HEK293 (cell line): ENCODE results near the gene NDOR1.
"Not testable (repeated sequence)": the region's sequence is repeated elsewhere in the genome, so short reads cannot be mapped to it uniquely, and the experiment has no call there.

Source experiments
- CTCF ChIA-PET: fragments of 350-600 bp; formaldehyde crosslinking; extraction: SDS; loops from one replicate; lab custom pipeline; 2021; ENCODE audit warnings: antibody characterized with exemption; lab: Yijun Ruan, JAX
- POLR2A ChIA-PET: fragments of 300-600 bp; formaldehyde crosslinking; extraction: SDS; loops from one replicate; lab custom pipeline; 2020; ENCODE audit warnings: antibody characterized with exemption, inconsistent platforms; lab: Yijun Ruan, JAX
- H3K27ac ChIP-seq: fragments of 200-500 bp; sonication (Bioruptor generic); 2 replicates; pipeline ENCODE4 v1.5.1; 2014; ENCODE audit warnings: low read depth, low read length, control low read depth, inconsistent platforms; ENCODE audit errors: extremely low read depth
- H3K36me3 ChIP-seq, 2 experiments: fragments of 200-500 bp in 1 of 2; sonication (Bioruptor generic) in 1 of 2; 1 replicate in 1 of 2; 2 replicates in 1 of 2; pipeline ENCODE4 v1.5.1; 2014 to 2017; ENCODE audit warnings: inconsistent platforms in 2 of 2, low read length in 2 of 2; ENCODE audit not compliant: control insufficient read depth in 2 of 2, insufficient read depth in 1 of 2
- H3K4me1 ChIP-seq: fragments of 200-500 bp; sonication (Bioruptor generic); 2 replicates; pipeline ENCODE4 v1.5.1; 2014; ENCODE audit warnings: mild to moderate bottlenecking, low read length, inconsistent platforms; ENCODE audit not compliant: control insufficient read depth, insufficient read depth
- H3K4me3 ChIP-seq: 2 replicates; pipeline ENCODE4 v1.5.1; 2011; ENCODE audit warnings: low read depth, mild to moderate bottlenecking, control low read depth, low read length, moderate library complexity
- H3K9me3 ChIP-seq: fragments of 200-500 bp; sonication (Bioruptor generic); 2 replicates; pipeline ENCODE4 v1.5.1; 2014; ENCODE audit warnings: low read depth, low read length, inconsistent platforms; ENCODE audit not compliant: control insufficient read depth, insufficient read depth
- CTCF ChIP-seq: fragments of 450-650 bp; formaldehyde crosslinking; IDR thresholded peaks from 2 replicates; pipeline ENCODE4 v1.5.1; 2016; ENCODE audit warnings: missing biosample characterization, missing genetic modification characterization
- HOXD13 ChIP-seq: sonication (generic); formaldehyde crosslinking; IDR thresholded peaks from 2 replicates; pipeline ENCODE4 v1.8.0; 2022; ENCODE audit warnings: missing genetic modification reagents, borderline replicate concordance
- IKZF3 ChIP-seq: fragments of 450-650 bp; IDR thresholded peaks from 2 replicates; pipeline ENCODE4 v1.5.0; 2018; ENCODE audit warnings: missing biosample characterization, mild to moderate bottlenecking, missing genetic modification characterization, moderate library complexity
- KLF1 ChIP-seq: fragments of 450-650 bp; formaldehyde crosslinking; IDR thresholded peaks from 2 replicates; pipeline ENCODE4 v1.5.1; 2016; ENCODE audit warnings: missing biosample characterization, missing genetic modification characterization
- KLF17 ChIP-seq: fragments of 450-650 bp; formaldehyde crosslinking; IDR thresholded peaks from 2 replicates; pipeline ENCODE4 v1.5.1; 2016; ENCODE audit warnings: missing biosample characterization, missing genetic modification characterization
- KLF8 ChIP-seq: fragments of 450-650 bp; formaldehyde crosslinking; IDR thresholded peaks from 2 replicates; pipeline ENCODE4 v1.5.1; 2016; ENCODE audit warnings: missing biosample characterization, missing genetic modification characterization
- OSR2 ChIP-seq: fragments of 450-650 bp; formaldehyde crosslinking; IDR thresholded peaks from 2 replicates; pipeline ENCODE4 v1.5.1; 2016; ENCODE audit warnings: missing biosample characterization, missing genetic modification characterization
- PRDM1 ChIP-seq: fragments of 450-650 bp; formaldehyde crosslinking; IDR thresholded peaks from 2 replicates; pipeline ENCODE4; 2016; ENCODE audit warnings: missing biosample characterization, missing genetic modification characterization
- PRDM6 ChIP-seq: fragments of 450-650 bp; formaldehyde crosslinking; IDR thresholded peaks from 2 replicates; pipeline ENCODE4 v1.5.1; 2017; ENCODE audit warnings: missing biosample characterization, missing genetic modification characterization
- WT1 ChIP-seq: fragments of 450-650 bp; formaldehyde crosslinking; IDR thresholded peaks from 2 replicates; pipeline ENCODE4 v1.5.1; 2016; ENCODE audit warnings: missing biosample characterization, missing genetic modification characterization
- ZBTB8A ChIP-seq: fragments of 450-650 bp; formaldehyde crosslinking; IDR thresholded peaks from 2 replicates; pipeline ENCODE4 v1.5.1; 2016; ENCODE audit warnings: missing biosample characterization, missing genetic modification characterization
- ZFHX2 ChIP-seq: fragments of 450-650 bp; formaldehyde crosslinking; conservative IDR thresholded peaks from 2 replicates; pipeline ENCODE4 v1.5.1; 2016; ENCODE audit warnings: missing biosample characterization, missing genetic modification characterization
- ZFP41 ChIP-seq: fragments of 450-650 bp; formaldehyde crosslinking; IDR thresholded peaks from 2 replicates; pipeline ENCODE4 v1.5.1; 2016; ENCODE audit warnings: missing biosample characterization, missing genetic modification characterization, borderline replicate concordance
- ZNF112 ChIP-seq: fragments of 450-650 bp; formaldehyde crosslinking; IDR thresholded peaks from 2 replicates; pipeline ENCODE4 v1.5.0; 2017; ENCODE audit warnings: missing biosample characterization, missing genetic modification characterization
- ZNF121 ChIP-seq: fragments of 450-650 bp; formaldehyde crosslinking; IDR thresholded peaks from 2 replicates; pipeline ENCODE4 v1.5.1; 2016; ENCODE audit warnings: missing biosample characterization, missing genetic modification characterization
- ZNF302 ChIP-seq: fragments of 450-650 bp; formaldehyde crosslinking; IDR thresholded peaks from 2 replicates; pipeline ENCODE4 v1.5.1; 2016; ENCODE audit warnings: missing biosample characterization, missing genetic modification characterization, low read depth
- ZNF354C ChIP-seq: fragments of 450-650 bp; formaldehyde crosslinking; IDR thresholded peaks from 2 replicates; pipeline ENCODE4 v1.5.1; 2016; ENCODE audit warnings: missing biosample characterization, missing genetic modification characterization, low read depth, borderline replicate concordance
- ZNF394 ChIP-seq: fragments of 450-650 bp; formaldehyde crosslinking; IDR thresholded peaks from 2 replicates; pipeline ENCODE4 v1.5.1; 2016; ENCODE audit warnings: missing biosample characterization, missing genetic modification characterization, mild to moderate bottlenecking, moderate library complexity, borderline replicate concordance
- ZNF433 ChIP-seq: fragments of 450-650 bp; formaldehyde crosslinking; IDR thresholded peaks from 2 replicates; pipeline ENCODE4 v1.5.1; 2016; ENCODE audit warnings: missing biosample characterization, missing genetic modification characterization, low read depth
- ZNF600 ChIP-seq: fragments of 450-650 bp; formaldehyde crosslinking; IDR thresholded peaks from 2 replicates; pipeline ENCODE4 v1.5.1; 2016; ENCODE audit warnings: missing biosample characterization, missing genetic modification characterization
- ZNF654 ChIP-seq: fragments of 450-650 bp; formaldehyde crosslinking; IDR thresholded peaks from 2 replicates; pipeline ENCODE4 v1.5.1; 2016; ENCODE audit warnings: low read depth, missing biosample characterization, missing genetic modification characterization
- ZSCAN16 ChIP-seq: fragments of 450-650 bp; formaldehyde crosslinking; IDR thresholded peaks from 2 replicates; pipeline ENCODE4 v1.5.1; 2016; ENCODE audit warnings: missing biosample characterization, missing genetic modification characterization

Gene NDOR1

DNA sequence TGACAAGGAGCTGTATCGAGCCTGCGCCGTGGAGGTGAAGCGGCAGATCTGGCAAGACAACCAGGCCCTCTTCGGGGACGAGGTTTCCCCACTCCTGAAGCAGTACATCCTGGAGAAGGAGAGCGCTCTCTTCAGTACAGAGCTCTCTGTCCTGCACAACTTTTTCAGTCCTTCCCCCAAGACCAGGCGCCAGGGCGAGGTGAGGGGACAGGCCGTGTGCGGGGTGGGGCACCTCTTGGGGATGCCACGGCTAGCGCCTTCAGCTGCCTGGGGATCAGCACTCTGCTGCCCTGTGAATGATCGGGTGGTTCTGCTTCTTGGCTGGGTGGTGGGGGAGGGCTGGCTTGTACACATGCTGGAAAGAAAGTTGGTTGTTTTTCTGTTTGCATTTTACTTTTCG is 51.4 kb downstream of the NDOR1 start:
- H3K4me1 ChIP-seq: peaks cover 5% of the 10 kb centered on the region; the same call in 1 of the 2 replicates
- CTCF ChIA-PET: interaction anchor here (0.7 to 5.2 kb wide), 8 partner anchors 8 to 289 kb away, joined by 3 to 45 read pairs (median 5); partner anchors contain the start of gene TUBB4B
- POLR2A ChIA-PET: interaction anchor here (0.5 to 9.1 kb wide), 7 partner anchors 10 to 189 kb away, joined by 3 to 336 read pairs (median 5); partner anchors contain the start of genes EXD3, NOXA1 and TUBB4B
- H3K36me3 ChIP-seq: peaks cover 9 to 20% of the 10 kb centered on the region in 2 experiments
- no peak overlapping the region for H3K27ac ChIP-seq
- TF ChIP-seq ZNF354C (no peak), ZFP41 (no peak), ZNF112 (no peak), ZFHX2 (tag by site-specific recombination) (no peak), PRDM6 (tag by site-specific recombination) (no peak), ZSCAN16 (tag by site-specific recombination) (no peak), ZNF302 (tag by site-specific recombination) (no peak), HOXD13 (CRISPR knock-in tag) (no peak), ZNF433 (tag by site-specific recombination) (no peak), KLF17 (tag by site-specific recombination) (no peak), ZNF121 (tag by site-specific recombination) (no peak)
- H3K4me3 ChIP-seq: no peak overlapping the region
- H3K9me3 ChIP-seq: no peaks in the 10 kb centered on the region

- not testable (repeated sequence) for H3K4me3 ChIP-seq, H3K9me3 ChIP-seq
- peaks cover 6 to 41% of the 10 kb centered on the region in 2 experiments; a peak in 2 of 3 replicates for H3K36me3 ChIP-seq
- TF ChIP-seq ZNF654 (tag by site-specific recombination) (peak; percentile 38; the same call in 1 of the 2 replicates), ZBTB8A (tag by site-specific recombination) (peak; percentile 89), CTCF (tag by site-specific recombination) (peak; percentile 31; the same call in 1 of the 2 replicates), OSR2 (tag by site-specific recombination) (0 out of 2 replicates have a peak, but pooled peaks have one; percentile 31), ZNF394 (tag by site-specific recombination) (peak; percentile 38; the same call in 1 of the 2 replicates), KLF8 (tag by site-specific recombination) (peak; percentile 19; the same call in 1 of the 2 replicates), ZNF600 (tag by site-specific recombination) (peak; percentile 82), KLF1 (peak; percentile 67), IKZF3 (tag by site-specific recombination) (peak; percentile 61), WT1 (tag by site-specific recombination) (peak; percentile 65), PRDM1 (peak; percentile 94)
- TF ChIP-seq, all 188 proteins: peak for 11; not testable (repeated sequence) for 177
- H3K27ac ChIP-seq, H3K4me1 ChIP-seq: not testable (repeated sequence)
- CTCF ChIA-PET: interaction anchor here (0.7 to 6.1 kb wide), 8 partner anchors 11 to 389 kb away, joined by 3 to 37 read pairs (median 4); partner anchors contain the start of gene RNF224
- POLR2A ChIA-PET: interaction anchor here (1.0 to 10.1 kb wide), 4 partner anchors 9 to 39 kb away, joined by 3 to 103 read pairs (median 6); partner anchors contain the start of gene TUBB4B
Measured at GRCh38 chr9:137262173-137262908, 56.8 kb downstream of the NDOR1 start.
